H1 (cell line): ENCODE measurements around the gene ARHGAP24. TPM values are rescaled to one million over a fixed set of nuclear protein-coding genes. Genes with fewer than 3 reads are reported as not detected.
A peak's percentile ranks its signal among the peaks of the same experiment; 100 is the strongest.

ENCODE experiments used
- CHD7 ChIP-seq: fragments of 300-600 bp; sonication (generic); IDR thresholded peaks from 2 replicates; pipeline ENCODE4 v1.7.1; 2012; ENCODE audit warnings: low read length, moderate library complexity, mild to moderate bottlenecking, inconsistent platforms; ENCODE audit not compliant: insufficient replicate concordance
- NRF1 ChIP-seq: IDR thresholded peaks from 2 replicates; pipeline ENCODE4 v1.6.1; 2011; ENCODE audit warnings: mild to moderate bottlenecking, low read depth, low read length, improper control_type of control experiment
- polyA plus RNA-seq, 7 experiments: library from polyadenylated mRNA; depleted of rRNA in 3 of 7; stranded (reverse) in 5 of 7; unstranded in 2 of 7; fragments of >200 nt in 5 of 7; fragments of 200-250 nt in 2 of 7; gene quantifications; 1 replicate in 5 of 7; 2 replicates in 1 of 7; 4 replicates in 1 of 7; pipeline versions ENCODE4 v1.2.1 to v1.2.3, GENCODE V29; 2011 to 2013; ENCODE audit warnings: missing spikeins in 2 of 7, mixed read lengths in 2 of 7
- total RNA-seq: library from RNA; stranded (reverse); fragmentation: NEBNext Ultra II Directional; extraction: Animal tissue kit (Norgen Biotek cat#: 25700); gene quantifications from 2 replicates; pipeline ENCODE4 v1.2.1, GENCODE V29; 2021

Gene ARHGAP24
- total and polyA plus RNA-seq, 2 of the 8 experiments (the other 6 are each of a cell fraction or from before 2014, with no cell fraction given) = 0.08 to 0.50 TPM

- TF ChIP-seq CHD7 (peak; percentile 66), NRF1 (no peak)
Measured at GRCh38 chr4:85777908-85778631, 303.1 kb downstream of the ARHGAP24 start (continued).
